K562 (cell line): Measurements from ENCODE around the gene RIPOR2.

Experiments used
- CBX3 ChIP-seq, 2 experiments: IDR thresholded peaks; 1 replicate in 1 of 2; 2 replicates in 1 of 2; pipeline ENCODE4 v1.6.1; 2012; ENCODE audit warnings: inconsistent platforms in 2 of 2, low read length in 2 of 2, borderline replicate concordance in 1 of 2, control low read depth in 1 of 2
- CTCF ChIP-seq, 3 experiments: IDR thresholded peaks in 2 of 3; conservative IDR thresholded peaks in 1 of 3; 2 replicates each; pipeline ENCODE4 v1.5.1; 2011 to 2012; ENCODE audit warnings: low read length in 3 of 3, mild to moderate bottlenecking in 3 of 3, control low read depth in 2 of 3, improper control_type of control experiment in 1 of 3, inconsistent platforms in 1 of 3, low read depth in 1 of 3, mixed read lengths in 1 of 3, moderate library complexity in 1 of 3; ENCODE audit not compliant: insufficient read depth in 2 of 3
- EP300 ChIP-seq: IDR thresholded peaks from 2 replicates; pipeline ENCODE4 v1.6.1; 2012; ENCODE audit warnings: low read length, improper control_type of control experiment
- FOXJ3 ChIP-seq: sonication (generic); formaldehyde crosslinking; IDR thresholded peaks from 2 replicates; pipeline ENCODE4 v1.4.0; 2020; ENCODE audit warnings: mild to moderate bottlenecking, missing genetic modification reagents
- HMGXB4 ChIP-seq: sonication (generic); formaldehyde crosslinking; IDR thresholded peaks from 2 replicates; pipeline ENCODE4 v1.8.1; 2023; ENCODE audit warnings: mild to moderate bottlenecking, missing genetic modification reagents
- IRF2 ChIP-seq: sonication (generic); formaldehyde crosslinking; IDR thresholded peaks from 2 replicates; pipeline ENCODE4 v1.8.1; 2022; ENCODE audit warnings: mild to moderate bottlenecking, missing genetic modification reagents
- NR3C1 ChIP-seq: sonication (generic); formaldehyde crosslinking; IDR thresholded peaks from 2 replicates; pipeline ENCODE4 v1.8.1; 2022; ENCODE audit warnings: missing genetic modification reagents
- POLR2AphosphoS5 ChIP-seq: IDR thresholded peaks from 2 replicates; pipeline ENCODE4 v1.6.1; 2011; ENCODE audit warnings: mild to moderate bottlenecking, low read depth, low read length, moderate library complexity; ENCODE audit not compliant: control insufficient read depth, insufficient read depth
- ZBTB34 ChIP-seq: fragments of 250-450 bp; sonication (Bioruptor Pico); IDR thresholded peaks from 2 replicates; pipeline ENCODE4 v1.8.0; 2021; ENCODE audit warnings: mild to moderate bottlenecking, moderate library complexity
- ZNF175 ChIP-seq: fragments of 200-800 bp; sonication (Bioruptor generic); IDR thresholded peaks from 2 replicates; pipeline ENCODE4 v1.6.1; 2016; ENCODE audit warnings: low read depth, mild to moderate bottlenecking, missing genetic modification characterization, missing compliant biosample characterization
- ZNF277 ChIP-seq: fragments of 250-450 bp; sonication (Bioruptor Pico); IDR thresholded peaks from 2 replicates; pipeline ENCODE4 v1.8.0; 2022; ENCODE audit warnings: inconsistent platforms, mild to moderate bottlenecking, moderate library complexity, borderline replicate concordance
- ZNF512 ChIP-seq: IDR thresholded peaks from 2 replicates; pipeline ENCODE4 v1.6.1; 2016; ENCODE audit warnings: missing genetic modification characterization, missing compliant biosample characterization

GRCh38 chr6:24827162-24827561 lies 108.6 kb downstream of the RIPOR2 start:
- TF ChIP-seq HMGXB4 (CRISPR knock-in tag) (no peak), ZNF512 (tag) (no peak), ZNF277 (no peak), CTCF (IDR thresholded peaks at IDR 0.05 in 2 of 3, conservative IDR thresholded peaks at IDR 0.05 in 1 of 3; ENCODE audit: insufficient read depth in 2 of 3, low read depth in 1 of 3, low read length in 3 of 3) (peak in 1 of 3 experiments; percentile 18; a peak in 1 of 6 replicates), ZBTB34 (CRISPR knock-in tag) (no peak), IRF2 (no peak), EP300 (no peak), NR3C1 (CRISPR knock-in tag) (no peak), POLR2AphosphoS5 (no peak), FOXJ3 (CRISPR knock-in tag) (no peak), CBX3 (IDR thresholded peaks at IDR 0.05; ENCODE audit: borderline replicate concordance in 1 of 2, low read length in 2 of 2) (no peak), ZNF175 (CRISPR knock-in tag) (no peak)
